Glutamatergic neuron (in vitro differentiated cells): ENCODE results near the gene ZNF775. TPM values are rescaled to one million over a fixed set of nuclear protein-coding genes. Genes with fewer than 3 reads are reported as not detected.

Source experiments
- DNase-seq: peaks from one replicate; pipeline ENCODE4 v3.0.0; 2022
- H3K27ac Mint-ChIP-seq: one replicate; pipeline ENCODE4 v1.8.0; 2020; ENCODE audit warnings: mild to moderate bottlenecking, mixed read lengths, inconsistent platforms; ENCODE audit not compliant: unreplicated experiment
- H3K27me3 Mint-ChIP-seq: one replicate; pipeline ENCODE4 v1.8.0; 2020; ENCODE audit warnings: mild to moderate bottlenecking, moderate library complexity, mixed read lengths, inconsistent platforms; ENCODE audit not compliant: unreplicated experiment
- H3K36me3 Mint-ChIP-seq: one replicate; pipeline ENCODE4 v1.8.0; 2020; ENCODE audit warnings: mild to moderate bottlenecking, mixed read lengths, inconsistent platforms; ENCODE audit not compliant: unreplicated experiment
- H3K4me1 Mint-ChIP-seq: one replicate; pipeline ENCODE4 v1.8.0; 2020; ENCODE audit warnings: mild to moderate bottlenecking, low read depth, mixed read lengths, inconsistent platforms; ENCODE audit not compliant: unreplicated experiment
- H3K4me3 Mint-ChIP-seq: one replicate; pipeline ENCODE4 v1.8.0; 2020; ENCODE audit warnings: mild to moderate bottlenecking, mixed read lengths, inconsistent platforms; ENCODE audit not compliant: unreplicated experiment
- H3K9me3 Mint-ChIP-seq: one replicate; pipeline ENCODE4 v1.8.0; 2020; ENCODE audit warnings: mild to moderate bottlenecking, moderate library complexity, mixed read lengths, inconsistent platforms; ENCODE audit not compliant: unreplicated experiment
- total RNA-seq: library from RNA; stranded (reverse); fragmentation: NEBNext Ultra II Directional; extraction: Animal tissue kit (Norgen Biotek cat#: 25700); gene quantifications from one replicate; pipeline ENCODE4 v1.2.1, GENCODE V29; 2021; ENCODE audit not compliant: unreplicated experiment
- TF ChIP-seq, protein P1 (sequence below): fragments of 200-600 bp; sonication (generic); IDR thresholded peaks from one replicate; pipeline ENCODE4 v1.5.0; 2021; ENCODE audit not compliant: partially characterized antibody, unreplicated experiment

ZNF775 gene
- total RNA-seq, 1 donor from 2014 or later: 20.5 TPM

DNA sequence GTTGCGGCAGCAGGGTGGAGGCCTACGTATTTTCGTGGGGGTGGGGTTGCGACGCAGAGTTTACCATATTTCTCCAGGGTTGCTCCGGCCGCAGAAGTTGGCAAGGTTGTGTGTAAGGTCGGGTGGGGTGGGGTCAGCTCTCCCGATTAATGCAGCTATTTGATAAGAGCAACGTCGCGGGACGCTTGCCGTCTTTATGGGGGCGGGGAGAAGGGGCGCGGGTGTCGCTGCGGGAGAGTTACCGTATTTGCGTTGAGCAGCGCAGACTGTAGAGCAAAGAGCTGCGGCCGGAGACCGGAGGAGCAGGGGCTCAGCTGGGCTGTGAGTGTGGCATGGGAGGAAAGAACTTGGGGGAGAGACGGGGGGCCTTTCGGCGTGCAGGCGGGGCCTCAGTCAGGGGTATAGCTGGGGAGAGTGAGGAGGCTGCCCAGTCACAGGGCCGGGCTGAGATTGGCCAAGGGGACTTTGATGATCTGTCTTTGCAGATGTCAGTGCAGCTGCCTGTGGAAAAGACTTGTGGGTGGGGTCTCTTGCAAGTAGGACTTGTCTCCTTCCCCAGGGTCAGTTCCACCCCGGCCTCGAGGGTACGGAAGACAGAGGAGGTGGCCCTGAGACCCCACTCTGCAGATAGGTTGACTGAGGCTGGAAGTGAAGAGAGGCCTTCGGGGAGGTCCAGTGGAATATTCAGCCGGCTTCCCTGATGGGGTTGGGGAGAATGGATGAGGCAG lies 26.6 kb downstream of the ZNF775 start:
- peaks cover 57% of the 10 kb centered on the region for H3K4me1 Mint-ChIP-seq
- TF ChIP-seq, protein P1, sequence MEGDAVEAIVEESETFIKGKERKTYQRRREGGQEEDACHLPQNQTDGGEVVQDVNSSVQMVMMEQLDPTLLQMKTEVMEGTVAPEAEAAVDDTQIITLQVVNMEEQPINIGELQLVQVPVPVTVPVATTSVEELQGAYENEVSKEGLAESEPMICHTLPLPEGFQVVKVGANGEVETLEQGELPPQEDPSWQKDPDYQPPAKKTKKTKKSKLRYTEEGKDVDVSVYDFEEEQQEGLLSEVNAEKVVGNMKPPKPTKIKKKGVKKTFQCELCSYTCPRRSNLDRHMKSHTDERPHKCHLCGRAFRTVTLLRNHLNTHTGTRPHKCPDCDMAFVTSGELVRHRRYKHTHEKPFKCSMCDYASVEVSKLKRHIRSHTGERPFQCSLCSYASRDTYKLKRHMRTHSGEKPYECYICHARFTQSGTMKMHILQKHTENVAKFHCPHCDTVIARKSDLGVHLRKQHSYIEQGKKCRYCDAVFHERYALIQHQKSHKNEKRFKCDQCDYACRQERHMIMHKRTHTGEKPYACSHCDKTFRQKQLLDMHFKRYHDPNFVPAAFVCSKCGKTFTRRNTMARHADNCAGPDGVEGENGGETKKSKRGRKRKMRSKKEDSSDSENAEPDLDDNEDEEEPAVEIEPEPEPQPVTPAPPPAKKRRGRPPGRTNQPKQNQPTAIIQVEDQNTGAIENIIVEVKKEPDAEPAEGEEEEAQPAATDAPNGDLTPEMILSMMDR: no peak
- peak overlapping the region; percentile 76 for H3K27ac Mint-ChIP-seq

DNA sequence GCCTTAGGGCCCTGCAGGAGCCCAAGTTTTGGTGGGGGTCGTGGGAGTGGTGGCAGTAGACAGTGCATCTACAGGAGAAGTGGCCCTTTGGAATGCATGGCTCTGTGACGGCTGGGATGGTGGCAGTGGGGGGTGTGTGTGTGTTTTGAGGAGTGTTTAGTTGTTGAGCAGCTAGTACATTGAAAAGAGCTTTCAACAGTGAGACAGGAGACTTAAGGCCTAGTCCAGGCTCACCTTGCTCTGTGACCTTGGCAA lies 27.1 kb downstream of the ZNF775 start:
- Mint-ChIP-seq H3K4me3 (peak overlapping the region; percentile 93), H3K27me3 (peaks cover 12% of the 10 kb centered on the region), H3K36me3 (peaks cover 3% of the 10 kb centered on the region), H3K27ac (peak overlapping the region; percentile 76), H3K4me1 (peaks cover 57% of the 10 kb centered on the region), H3K9me3 (peaks cover 20% of the 10 kb centered on the region)
- no peak for DNase-seq
- TF ChIP-seq, protein P1: no peak

More for the DNA sequence above, 26.6 kb downstream of the ZNF775 start:
- DNase-seq: peak; percentile 66
- H3K9me3 Mint-ChIP-seq: peaks cover 20% of the 10 kb centered on the region
- peaks cover 15% of the 10 kb centered on the region for H3K27me3 Mint-ChIP-seq
- H3K4me3 Mint-ChIP-seq: peak overlapping the region; percentile 93
- peaks cover 3% of the 10 kb centered on the region for H3K36me3 Mint-ChIP-seq

DNA sequence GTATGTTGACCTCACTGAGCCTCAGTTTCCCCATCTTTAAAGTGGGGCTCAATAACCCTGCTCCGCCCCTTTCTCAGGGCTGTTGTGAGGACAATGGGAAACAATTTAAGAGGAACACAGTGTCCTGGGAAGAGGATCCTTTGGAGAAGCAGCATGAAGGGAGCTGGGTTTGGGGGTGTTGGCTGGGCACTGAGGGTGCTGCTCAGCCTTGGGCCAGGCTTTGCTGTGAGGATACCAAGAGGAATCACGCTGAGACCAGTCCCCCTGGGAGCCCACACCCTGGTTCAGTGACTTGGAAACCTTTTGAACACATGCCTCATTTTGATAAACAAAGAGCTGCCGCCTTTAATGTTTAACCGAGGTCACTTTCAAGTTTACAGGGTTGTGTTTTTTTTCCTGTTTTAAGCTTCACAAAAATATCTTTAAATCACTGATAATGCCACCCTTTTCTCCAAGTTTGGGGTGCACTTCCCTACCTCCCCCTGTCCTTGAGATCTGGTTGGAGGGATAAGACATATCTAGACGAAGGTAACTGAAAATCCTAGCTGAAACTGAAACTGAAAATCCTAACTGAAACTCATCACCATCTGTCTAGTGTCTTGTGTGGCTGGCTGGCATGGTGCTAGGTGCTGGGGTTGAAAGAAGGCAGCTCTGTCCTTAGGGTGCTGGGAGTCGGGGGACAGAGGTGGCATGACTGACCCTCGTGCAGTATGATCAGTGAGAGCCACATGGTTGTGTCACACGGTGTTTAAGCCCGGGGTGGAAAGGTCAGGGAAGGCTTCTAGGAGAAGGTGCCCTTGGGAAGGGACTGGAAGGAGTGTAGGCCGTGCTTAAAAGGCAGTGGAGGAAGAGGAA lies 27.7 kb downstream of the ZNF775 start:
- DNase-seq: no peak
- Mint-ChIP-seq H3K4me3 (peak overlapping the region; percentile 93), H3K27ac (peak overlapping the region; percentile 82), H3K9me3 (peaks cover 18% of the 10 kb centered on the region), H3K27me3 (peaks cover 12% of the 10 kb centered on the region), H3K4me1 (peaks cover 52% of the 10 kb centered on the region), H3K36me3 (peaks cover 3% of the 10 kb centered on the region)
- TF ChIP-seq, protein P1: no peak

DNA sequence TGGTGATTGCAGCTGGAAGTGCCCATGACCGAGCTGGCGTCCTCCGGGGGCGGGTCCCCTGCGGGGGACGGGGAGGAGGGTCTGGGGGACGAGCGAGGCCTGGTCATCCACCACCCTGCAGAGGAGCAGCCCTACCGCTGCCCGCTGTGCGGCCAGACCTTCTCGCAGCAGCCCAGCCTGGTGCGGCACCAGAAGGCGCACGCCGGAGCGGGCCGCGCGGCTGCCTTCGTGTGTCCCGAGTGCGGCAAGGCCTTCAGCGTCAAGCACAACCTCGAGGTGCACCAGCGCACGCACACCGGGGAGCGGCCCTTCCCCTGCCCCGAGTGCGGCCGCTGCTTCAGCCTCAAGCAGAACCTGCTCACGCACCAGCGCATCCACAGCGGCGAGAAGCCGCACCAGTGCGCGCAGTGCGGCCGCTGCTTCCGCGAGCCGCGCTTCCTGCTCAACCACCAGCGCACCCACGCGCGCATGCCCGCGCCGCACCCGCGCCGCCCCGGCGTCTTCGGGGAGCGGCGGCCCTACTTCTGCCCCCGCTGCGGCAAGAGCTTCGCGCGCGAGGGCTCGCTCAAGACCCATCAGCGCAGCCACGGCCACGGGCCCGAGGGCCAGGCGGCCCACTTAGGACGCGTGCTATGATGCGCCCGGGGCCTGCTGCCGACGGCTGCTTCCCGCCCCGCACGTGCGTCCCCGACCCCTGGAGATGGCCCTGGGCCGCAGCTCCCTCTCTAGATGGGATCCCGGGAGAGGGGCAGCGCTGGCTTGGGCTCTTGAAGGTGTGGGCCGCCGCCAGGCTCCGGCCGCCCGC lies 28.7 kb downstream of the ZNF775 start:
- Mint-ChIP-seq H3K27ac (no peak overlapping the region), H3K36me3 (peaks cover 3% of the 10 kb centered on the region), H3K4me1 (peaks cover 44% of the 10 kb centered on the region), H3K4me3 (no peak overlapping the region), H3K27me3 (peaks cover 9% of the 10 kb centered on the region), H3K9me3 (peaks cover 15% of the 10 kb centered on the region)
- no peak for DNase-seq
- TF ChIP-seq, protein P1: no peak
